Measurements from ENCODE around the gene SEC24B. TPM values are rescaled to one million over a fixed set of nuclear protein-coding genes. Genes with fewer than 3 reads are reported as not detected.

Gene SEC24B
- total and polyA plus RNA-seq, 12 donors = 7.3 to 34.1 (median 29.6) TPM

DNA sequence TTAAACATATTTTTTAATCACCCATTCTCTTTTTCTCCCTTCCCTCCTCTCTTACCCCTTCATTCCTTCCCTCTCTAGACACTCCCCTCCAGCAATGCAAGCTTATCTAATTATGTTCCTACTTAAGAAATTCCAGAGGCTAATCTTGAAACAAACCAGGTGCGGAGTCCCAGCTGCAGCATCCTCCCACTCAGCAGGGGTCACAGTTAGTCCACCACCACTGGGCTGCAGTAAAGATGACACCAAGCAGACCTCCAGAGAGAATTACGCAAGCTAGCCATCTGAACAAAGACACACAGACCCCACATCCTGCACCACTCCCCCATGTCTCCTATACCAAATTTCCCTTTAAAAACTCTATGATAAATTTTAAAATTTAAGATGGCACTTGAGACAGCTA, 13.9 kb upstream of the SEC24B start:
- WGBS, 2 donors = 85 to 87% methylated on average over 2 of the region's 2 CpGs
- Histone ChIP-seq H3K27me3 (no peaks in the 10 kb centered on the region), H3K9me3 (no peaks in the 10 kb centered on the region), H3K36me3 (no peaks in the 10 kb centered on the region), H3K4me3 (no peak overlapping the region), H3K4me1 (peaks cover 0 to 7% (median 0%) of the 10 kb centered on the region in 9 donors), H3K27ac (no peak overlapping the region)
- ATAC-seq (no peak), DNase-seq (no peak)
- TF ChIP-seq, protein P1, sequence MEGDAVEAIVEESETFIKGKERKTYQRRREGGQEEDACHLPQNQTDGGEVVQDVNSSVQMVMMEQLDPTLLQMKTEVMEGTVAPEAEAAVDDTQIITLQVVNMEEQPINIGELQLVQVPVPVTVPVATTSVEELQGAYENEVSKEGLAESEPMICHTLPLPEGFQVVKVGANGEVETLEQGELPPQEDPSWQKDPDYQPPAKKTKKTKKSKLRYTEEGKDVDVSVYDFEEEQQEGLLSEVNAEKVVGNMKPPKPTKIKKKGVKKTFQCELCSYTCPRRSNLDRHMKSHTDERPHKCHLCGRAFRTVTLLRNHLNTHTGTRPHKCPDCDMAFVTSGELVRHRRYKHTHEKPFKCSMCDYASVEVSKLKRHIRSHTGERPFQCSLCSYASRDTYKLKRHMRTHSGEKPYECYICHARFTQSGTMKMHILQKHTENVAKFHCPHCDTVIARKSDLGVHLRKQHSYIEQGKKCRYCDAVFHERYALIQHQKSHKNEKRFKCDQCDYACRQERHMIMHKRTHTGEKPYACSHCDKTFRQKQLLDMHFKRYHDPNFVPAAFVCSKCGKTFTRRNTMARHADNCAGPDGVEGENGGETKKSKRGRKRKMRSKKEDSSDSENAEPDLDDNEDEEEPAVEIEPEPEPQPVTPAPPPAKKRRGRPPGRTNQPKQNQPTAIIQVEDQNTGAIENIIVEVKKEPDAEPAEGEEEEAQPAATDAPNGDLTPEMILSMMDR (IDR thresholded peaks at IDR 0.05) = no peak
- intact Hi-C loops (cut with DNase I) = loop anchor here (2.0 to 10.0 kb wide), 8 partner anchors 235 to 559 kb away; partner anchors contain the start of gene RRH (in 3 of the 10)

DNA sequence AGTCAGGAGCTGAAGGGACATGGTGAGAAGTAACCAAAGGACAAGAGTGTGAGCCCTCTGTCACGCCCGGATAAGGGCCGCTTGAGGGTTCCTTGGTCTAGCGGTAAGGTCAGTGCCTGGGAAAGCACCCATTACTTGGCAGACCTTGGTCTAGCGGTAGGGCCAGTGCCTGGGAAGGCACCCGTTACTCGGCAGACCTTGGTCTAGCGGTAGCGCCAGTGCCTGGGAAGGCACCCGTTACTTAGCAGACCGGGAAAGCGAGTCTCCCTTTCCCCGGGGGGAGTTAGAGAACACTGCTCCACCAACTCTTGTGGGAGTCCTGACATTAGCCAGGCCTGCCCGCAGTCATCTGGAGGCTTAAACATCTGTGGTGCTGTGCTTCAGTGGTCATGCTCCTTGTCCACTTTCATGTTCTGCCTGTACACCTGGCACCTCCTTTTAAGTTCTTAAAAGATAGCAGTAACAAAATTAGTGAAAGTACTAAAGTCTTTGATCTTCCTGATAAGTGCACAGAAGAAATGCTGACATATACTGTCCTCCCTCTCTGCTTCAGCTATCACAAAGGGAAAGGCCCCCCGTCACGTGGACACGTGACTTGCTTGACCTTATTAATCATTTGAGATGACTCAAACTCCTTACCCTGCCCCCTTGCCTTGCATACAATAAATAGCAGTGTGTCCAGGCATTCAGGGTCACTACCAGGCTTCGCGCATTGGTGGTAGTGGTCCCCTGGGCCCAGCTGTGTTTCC, 9.3 kb upstream of the SEC24B start:
- intact Hi-C loops (cut with DNase I) = loop anchor here (5.0 to 10.0 kb wide), 7 partner anchors 231 to 553 kb away; partner anchors contain the start of gene RRH (in 3 of the 10)
- Histone ChIP-seq H3K27ac (no peak overlapping the region), H3K4me3 (no peak overlapping the region), H3K9me3 (no peaks in the 10 kb centered on the region), H3K27me3 (no peaks in the 10 kb centered on the region), H3K4me1 (peaks cover 0 to 7% (median 0%) of the 10 kb centered on the region in 9 donors), H3K36me3 (no peaks in the 10 kb centered on the region)
- WGBS, 2 donors = 86 to 88% methylated on average over 19 of the region's 19 CpGs
- TF ChIP-seq, protein P1 (IDR thresholded peaks at IDR 0.05) = no peak
- DNase-seq (no peak), ATAC-seq (no peak)

DNA sequence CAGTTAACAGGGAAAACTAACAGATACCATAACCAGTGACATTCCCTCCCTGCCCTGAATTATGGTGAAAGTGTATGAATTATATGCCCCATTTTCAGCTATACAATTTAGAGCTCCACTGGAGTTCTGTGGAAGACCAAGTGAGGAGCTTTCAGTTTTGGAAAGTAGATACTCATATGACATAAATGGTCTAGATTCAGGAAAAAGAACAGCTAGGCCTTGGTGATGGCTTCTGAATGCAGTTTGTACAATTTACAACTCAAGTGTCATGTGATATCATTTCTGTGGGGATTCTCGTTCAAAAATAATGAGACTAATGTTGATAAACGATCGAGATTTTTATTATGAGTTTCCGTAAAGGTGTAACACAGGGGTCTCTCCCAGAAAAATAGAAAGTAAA, 8.2 kb upstream of the SEC24B start:
- Histone ChIP-seq H3K36me3 (peaks cover 0 to 6% (median 0%) of the 10 kb centered on the region in 9 donors), H3K27ac (no peak overlapping the region), H3K4me3 (no peak overlapping the region), H3K9me3 (no peaks in the 10 kb centered on the region), H3K4me1 (peaks cover 0 to 7% (median 0%) of the 10 kb centered on the region in 9 donors), H3K27me3 (no peaks in the 10 kb centered on the region)
- 92 to 93% methylated on average over 4 of the region's 4 CpGs for WGBS, 2 donors
- ATAC-seq (no peak), DNase-seq (no peak)
- intact Hi-C loops (cut with DNase I) = loop anchor here in 6 of 10 donors (5.0 to 10.0 kb wide), 5 partner anchors 229 to 549 kb away; partner anchors contain the start of genes RRH (in 2 of the 6) and CASP6 (in 1 of the 6)
- TF ChIP-seq, protein P1 (IDR thresholded peaks at IDR 0.05) = no peak

DNA sequence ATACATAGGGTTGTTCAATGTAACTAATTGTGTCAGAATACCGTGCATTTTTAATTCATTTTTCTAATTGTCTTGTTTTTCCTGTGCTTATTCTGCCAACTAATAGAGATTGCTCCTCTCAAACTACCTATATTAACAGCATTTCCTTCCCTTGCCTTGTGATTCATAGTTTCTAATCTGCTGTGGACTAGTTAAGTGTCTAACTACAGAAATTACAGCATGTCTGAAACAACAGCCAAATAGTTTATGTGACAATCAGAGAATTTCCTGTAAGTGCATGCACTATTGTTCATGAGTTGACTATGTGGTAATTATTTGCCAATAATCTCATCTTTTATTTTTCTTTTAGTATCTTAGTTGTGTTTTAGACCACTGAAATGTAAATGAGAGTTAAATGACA, 4.1 kb upstream of the SEC24B start:
- Histone ChIP-seq H3K27me3 (no peaks in the 10 kb centered on the region), H3K36me3 (peaks cover 0 to 10% (median 0%) of the 10 kb centered on the region in 9 donors), H3K4me1 (peaks cover 0 to 18% (median 11%) of the 10 kb centered on the region in 9 donors), H3K4me3 (no peak overlapping the region), H3K27ac (no peak overlapping the region), H3K9me3 (no peaks in the 10 kb centered on the region)
- TF ChIP-seq, protein P1 (IDR thresholded peaks at IDR 0.05) = no peak
- DNase-seq = no peak
- no peak for ATAC-seq
- intact Hi-C loops (cut with DNase I) = loop anchor here in 6 of 10 donors (5.0 to 10.0 kb wide), 5 partner anchors 225 to 545 kb away; partner anchors contain the start of genes RRH (in 2 of the 6) and CASP6 (in 1 of the 6)
- 69 to 76% methylated on average over 1 of the region's 1 CpG for WGBS, 2 donors

Measured in heart right ventricle (tissue), 16 donors.